Measurements from ENCODE around the gene GARIN5B.

- no peak for TF ChIP-seq EP300 (IDR thresholded peaks at IDR 0.05; ENCODE audit: low read depth in 2 of 2, low read length in 2 of 2)
- TF ChIP-seq EP300 (CRISPR knock-in tag; IDR thresholded peaks at IDR 0.05; ENCODE audit: borderline replicate concordance) = no peak
- TF ChIP-seq, protein P1, sequence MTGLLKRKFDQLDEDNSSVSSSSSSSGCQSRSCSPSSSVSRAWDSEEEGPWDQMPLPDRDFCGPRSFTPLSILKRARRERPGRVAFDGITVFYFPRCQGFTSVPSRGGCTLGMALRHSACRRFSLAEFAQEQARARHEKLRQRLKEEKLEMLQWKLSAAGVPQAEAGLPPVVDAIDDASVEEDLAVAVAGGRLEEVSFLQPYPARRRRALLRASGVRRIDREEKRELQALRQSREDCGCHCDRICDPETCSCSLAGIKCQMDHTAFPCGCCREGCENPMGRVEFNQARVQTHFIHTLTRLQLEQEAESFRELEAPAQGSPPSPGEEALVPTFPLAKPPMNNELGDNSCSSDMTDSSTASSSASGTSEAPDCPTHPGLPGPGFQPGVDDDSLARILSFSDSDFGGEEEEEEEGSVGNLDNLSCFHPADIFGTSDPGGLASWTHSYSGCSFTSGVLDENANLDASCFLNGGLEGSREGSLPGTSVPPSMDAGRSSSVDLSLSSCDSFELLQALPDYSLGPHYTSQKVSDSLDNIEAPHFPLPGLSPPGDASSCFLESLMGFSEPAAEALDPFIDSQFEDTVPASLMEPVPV (CRISPR knock-in tag; IDR thresholded peaks at IDR 0.05) = no peak
- TF ChIP-seq ZNF235 (CRISPR knock-in tag; IDR thresholded peaks at IDR 0.05; ENCODE audit: borderline replicate concordance) = no peak
- TF ChIP-seq EZH2 (conservative IDR thresholded peaks at IDR 0.05; ENCODE audit: low read depth, low read length) = no peak
- TF ChIP-seq SUZ12 (IDR thresholded peaks at IDR 0.05; ENCODE audit: low read depth, low read length) = no peak
- no peak for TF ChIP-seq ELK4 (CRISPR knock-in tag; IDR thresholded peaks at IDR 0.05; ENCODE audit: borderline replicate concordance)
- no peak for TF ChIP-seq RNF219 (CRISPR knock-in tag; IDR thresholded peaks at IDR 0.05)
Observed at GRCh38 chr19:55408533-55408872, 45.4 kb upstream of the GARIN5B start.
